GM19025 (cell line): ENCODE measurements around the gene MYO3B.
A peak's percentile ranks its signal among the peaks of the same experiment; 100 is the strongest.

Experiments
- ATAC-seq: cut with Tn5 transposase; IDR thresholded peaks from one replicate; pipeline ENCODE4 v1.9.1; 2021; ENCODE audit warnings: mild to moderate bottlenecking, low read depth, moderate library complexity; ENCODE audit not compliant: unreplicated experiment

MYO3B gene

DNA sequence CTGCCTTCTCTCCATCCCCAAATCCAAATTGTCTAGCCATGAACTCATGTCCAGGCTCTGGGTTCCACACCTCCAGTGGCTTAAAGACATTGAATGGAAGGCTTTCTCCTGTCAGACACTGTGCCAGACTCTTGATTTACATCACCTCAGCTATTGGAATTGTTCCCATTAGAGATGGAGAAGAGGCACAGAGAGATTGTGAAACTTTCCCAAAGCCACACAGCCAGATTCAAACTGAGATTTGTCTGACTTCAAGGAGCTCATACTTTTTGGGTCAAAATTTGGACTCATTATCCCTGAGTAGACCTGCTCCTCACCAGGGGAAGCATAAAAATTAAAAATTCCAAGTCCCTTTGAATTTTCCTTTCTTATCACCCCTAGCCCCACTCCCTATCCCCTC lies 18.9 kb upstream of the MYO3B start:
- ATAC-seq: no peak

GRCh38 chr2:170161516-170162270 lies 16.3 kb upstream of the MYO3B start:
- no peak for ATAC-seq

GRCh38 chr2:170162271-170162632 lies 15.7 kb upstream of the MYO3B start:
- no peak for ATAC-seq

GRCh38 chr2:170163411-170164065 lies 14.4 kb upstream of the MYO3B start:
- ATAC-seq: no peak

GRCh38 chr2:170165129-170165528 lies 12.8 kb upstream of the MYO3B start:
- ATAC-seq: no peak

DNA sequence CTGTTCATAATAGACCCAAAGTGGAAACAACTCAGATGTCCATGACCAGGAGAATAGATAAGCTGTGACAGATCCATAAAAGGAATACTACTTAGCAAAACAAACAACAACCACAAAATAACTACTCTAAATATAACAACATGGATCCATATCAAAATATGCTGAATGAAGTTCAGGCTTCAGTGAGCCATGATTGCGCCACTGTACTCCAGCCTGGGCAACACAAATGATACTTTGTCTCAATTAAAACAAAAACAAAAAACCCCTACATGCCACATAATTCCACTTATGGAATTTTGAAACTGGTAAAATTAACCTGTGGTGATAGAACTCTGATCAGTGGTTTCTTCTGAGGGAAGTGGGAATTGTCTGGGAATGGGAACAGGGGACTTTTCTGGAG lies 11.2 kb upstream of the MYO3B start:
- ATAC-seq: no peak

GRCh38 chr2:170170281-170171040 lies 7.5 kb upstream of the MYO3B start:
- ATAC-seq: no peak

GRCh38 chr2:170176212-170176611 lies 1.7 kb upstream of the MYO3B start:
- no peak for ATAC-seq

GRCh38 chr2:170180031-170180566 lies 2.2 kb downstream of the MYO3B start:
- ATAC-seq: peak; percentile 57

DNA sequence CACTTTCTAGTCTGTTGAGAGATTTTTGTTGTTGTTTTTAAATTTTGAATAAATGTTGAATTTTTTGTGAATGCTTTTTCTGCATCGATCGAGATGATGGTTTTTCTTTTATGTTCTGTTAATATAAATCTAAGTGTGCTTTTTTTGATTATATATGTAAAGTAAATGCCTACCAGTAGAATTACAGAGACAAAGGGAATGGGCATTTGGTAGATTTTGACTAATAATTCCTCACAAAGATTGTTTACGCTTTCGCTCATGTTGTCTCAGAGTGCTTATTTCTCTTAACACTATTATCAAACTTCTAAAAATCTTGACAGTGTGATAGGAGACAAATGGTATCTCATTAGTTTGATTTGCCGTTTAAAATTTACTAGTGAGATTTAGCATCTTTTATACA lies 3.7 kb downstream of the MYO3B start:
- no peak for ATAC-seq

DNA sequence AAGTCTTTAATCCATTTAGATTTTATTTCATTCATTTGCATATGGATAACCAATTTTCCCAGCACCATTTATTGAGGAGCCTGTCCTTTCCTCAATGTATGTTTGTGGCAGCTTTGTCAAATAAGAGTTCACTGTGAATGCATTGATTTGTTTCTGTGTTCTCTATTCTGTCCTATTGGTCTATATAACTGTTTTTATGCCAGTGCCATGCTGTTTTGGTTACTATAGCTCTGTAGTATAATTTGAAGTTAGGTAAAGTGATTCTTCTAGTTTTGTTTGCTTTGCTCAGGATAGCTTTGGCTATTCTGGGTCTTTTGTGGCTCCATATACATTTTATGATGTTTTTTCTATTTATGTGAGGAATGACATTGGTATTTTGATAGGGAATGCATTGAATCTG lies 7.4 kb downstream of the MYO3B start:
- no peak for ATAC-seq

GRCh38 chr2:170189757-170190156 lies 11.8 kb downstream of the MYO3B start:
- no peak for ATAC-seq

DNA sequence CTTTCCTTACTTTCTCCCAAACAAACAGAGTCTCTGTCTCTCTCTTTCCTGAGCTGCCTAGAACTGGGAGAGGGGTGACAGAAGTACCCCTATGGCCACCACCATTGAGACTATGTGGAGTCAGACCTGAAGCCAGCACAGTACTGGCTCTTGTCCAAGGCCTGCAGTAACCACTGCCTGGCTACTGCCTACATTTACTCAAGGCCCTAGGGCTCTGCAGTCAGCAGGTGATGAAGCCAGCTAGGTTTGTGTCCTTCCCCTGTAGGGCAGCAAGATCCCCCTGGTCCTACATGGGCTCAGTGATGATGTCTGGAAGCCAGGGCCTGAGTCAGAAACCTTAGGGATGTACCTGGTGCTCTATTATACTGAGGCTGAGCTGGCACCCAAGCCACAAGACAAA lies 12.2 kb downstream of the MYO3B start:
- no peak for ATAC-seq

DNA sequence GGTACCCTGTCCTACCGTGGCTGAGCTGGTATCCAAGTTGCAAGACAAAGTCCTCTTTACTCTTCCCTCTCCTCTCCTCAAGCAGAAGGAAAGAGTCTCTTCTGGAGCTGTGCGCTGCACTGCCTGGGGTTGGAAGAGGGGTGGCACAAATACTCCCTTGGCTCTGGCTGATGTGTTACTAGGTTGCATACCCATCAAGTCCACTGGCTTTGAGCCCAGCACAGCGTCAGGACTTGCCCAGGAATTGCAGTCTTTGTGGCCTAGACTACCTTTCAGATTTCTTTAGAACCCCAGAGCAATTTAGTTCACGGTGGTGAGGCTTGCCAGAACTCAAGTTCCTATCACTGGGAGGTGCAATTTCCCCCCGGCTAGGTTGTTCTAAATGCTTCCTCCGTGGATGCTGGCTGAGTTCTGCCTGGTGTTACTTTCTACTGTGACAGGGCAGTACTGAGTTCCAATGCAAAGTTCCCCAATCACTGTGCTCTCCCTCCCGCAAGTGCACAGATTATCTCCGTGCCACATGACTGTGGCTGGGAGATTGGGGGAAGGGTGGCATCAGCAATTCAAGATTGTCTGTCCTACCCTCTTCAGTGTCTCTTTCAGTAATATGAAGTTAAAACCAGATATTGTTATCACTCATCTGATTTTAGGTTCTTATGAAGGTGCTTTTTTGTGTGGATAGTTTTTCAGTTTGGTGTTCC lies 13.4 kb downstream of the MYO3B start:
- no peak for ATAC-seq

- no peak for ATAC-seq
These were observed 19.0 kb downstream of the MYO3B start for GRCh38 chr2:170196963-170197362.

DNA sequence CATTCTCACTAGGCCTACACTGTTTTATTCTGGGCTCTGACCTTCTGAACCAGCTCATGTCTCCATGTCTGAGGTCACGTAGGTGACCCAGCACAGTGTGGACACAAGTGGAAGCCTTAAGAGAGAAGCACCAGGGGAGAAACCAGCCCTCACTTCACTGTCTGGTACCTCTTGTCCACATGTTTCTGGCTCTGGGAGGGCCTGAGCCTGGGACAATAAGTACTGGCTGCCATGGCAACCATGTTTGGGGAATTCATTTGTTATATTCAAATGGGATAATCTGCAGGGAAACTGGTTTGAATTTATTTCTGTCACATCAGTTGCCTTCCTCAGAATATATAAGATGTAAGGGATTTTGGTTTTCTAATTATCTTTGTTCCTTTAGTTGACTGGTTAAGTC lies 23.3 kb downstream of the MYO3B start:
- ATAC-seq: no peak

DNA sequence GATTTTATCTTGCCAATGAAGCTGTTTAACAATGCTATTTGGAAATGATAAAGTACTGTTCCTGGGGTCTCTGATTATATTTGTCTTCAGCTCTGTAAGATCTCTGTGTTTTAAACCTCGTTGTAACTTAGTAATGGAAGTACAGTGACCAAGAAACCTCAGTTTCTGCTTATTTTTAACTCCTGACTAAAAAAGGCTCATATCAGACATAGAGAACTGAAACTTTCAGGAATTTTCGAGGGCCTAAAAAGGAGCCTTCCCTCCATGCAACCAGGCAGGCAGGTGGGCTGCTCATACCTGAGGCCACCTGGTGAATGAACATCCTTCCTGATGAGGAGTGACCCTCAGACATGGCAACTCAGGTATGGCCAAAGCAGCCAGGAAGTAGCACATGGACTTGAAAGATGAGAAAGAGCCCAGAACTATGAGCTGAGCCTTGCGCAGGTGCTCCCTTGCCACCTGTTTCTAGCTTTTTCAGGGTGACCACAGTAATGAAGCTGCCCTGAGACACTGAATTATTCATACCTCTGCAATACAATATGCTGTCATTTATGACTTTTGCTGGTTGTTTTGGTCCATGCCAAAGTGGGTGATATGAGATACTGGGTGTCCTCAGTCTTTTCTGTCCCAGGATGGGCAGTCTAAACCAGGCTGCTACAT lies 23.9 kb downstream of the MYO3B start:
- ATAC-seq: no peak

DNA sequence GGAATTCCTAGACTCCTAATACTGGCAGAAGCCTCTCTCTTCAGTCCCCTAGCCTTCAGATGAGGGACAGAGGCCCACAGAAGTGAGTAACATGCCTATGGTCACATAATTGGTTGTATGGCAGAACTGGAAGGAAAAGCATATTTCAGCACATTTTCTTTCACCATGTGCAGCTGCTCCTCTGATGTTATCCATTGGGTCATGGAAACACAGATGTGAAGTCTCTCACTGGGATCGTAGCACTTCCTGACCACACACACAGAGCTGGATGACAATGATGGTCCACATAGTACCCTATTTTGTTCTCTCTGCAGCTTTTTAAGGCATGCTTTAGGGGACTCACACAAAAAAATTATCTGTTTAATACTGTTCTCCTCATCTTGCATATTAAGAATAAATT lies 24.5 kb downstream of the MYO3B start:
- no peak for ATAC-seq

- no peak for ATAC-seq
These were observed 26.5 kb downstream of the MYO3B start for GRCh38 chr2:170204298-170204951.

GRCh38 chr2:170206246-170206645 lies 28.3 kb downstream of the MYO3B start:
- ATAC-seq: no peak
